G401 (cell line): ENCODE measurements around the gene WFIKKN1. TPM values are rescaled to one million over a fixed set of nuclear protein-coding genes. Genes with fewer than 3 reads are reported as not detected.

Experiments used
- DNase-seq: peaks from one replicate; pipeline ENCODE4 v3.0.0-alpha.2; 2015; ENCODE audit warnings: low spot score
- in situ Hi-C: cut with HindIII; loops from 2 replicates; pipeline ENCODE4 v1.10.0; 2016; ENCODE audit warnings: low sequenced_read_pairs, mixed read lengths
- total RNA-seq: library from RNA; depleted of rRNA; stranded (reverse); fragments of >200 nt; shearing (Covaris generic); gene quantifications from 2 replicates; pipeline ENCODE4 v1.2.3, GENCODE V29; 2014

Gene WFIKKN1
- total RNA-seq, 1 experiment from 2014 or later: 44.6 TPM

- in situ Hi-C loops: no loop called here
- DNase-seq: peak; percentile 92
These were observed 37.2 kb downstream of the WFIKKN1 start, which contains the start of gene RHOT2 for GRCh38 chr16:667780-668518. Gene RHOT2, plus strand, starts transcription at chr16:668132. Its CDS starts 68 bp downstream, at chr16:668200.

GRCh38 chr16:668519-669171 lies 37.9 kb downstream of the WFIKKN1 start:
- in situ Hi-C loops: no loop called here
- no peak for DNase-seq

- DNase-seq: no peak
- in situ Hi-C loops: no loop called here
These were observed 38.9 kb downstream of the WFIKKN1 start for GRCh38 chr16:669666-670065.

- no peak for DNase-seq
- in situ Hi-C loops: no loop called here
These were observed 39.9 kb downstream of the WFIKKN1 start for GRCh38 chr16:670485-671352.

- no peak for DNase-seq
- in situ Hi-C loops: no loop called here
These were observed 40.8 kb downstream of the WFIKKN1 start for GRCh38 chr16:671353-672131.

- no peak for DNase-seq
- in situ Hi-C loops: no loop called here
These were observed 41.6 kb downstream of the WFIKKN1 start for GRCh38 chr16:672371-672770.

GRCh38 chr16:672851-673250 lies 42.1 kb downstream of the WFIKKN1 start:
- no peak for DNase-seq
- in situ Hi-C loops: no loop called here

- DNase-seq: no peak
- in situ Hi-C loops: no loop called here
These were observed 42.7 kb downstream of the WFIKKN1 start for GRCh38 chr16:673399-673991.

GRCh38 chr16:674214-674881 lies 43.6 kb downstream of the WFIKKN1 start:
- no peak for DNase-seq
- in situ Hi-C loops: no loop called here

- in situ Hi-C loops: no loop called here
- DNase-seq: peak; percentile 37
These were observed 44.4 kb downstream of the WFIKKN1 start, which contains the start of gene RHBDL1 for GRCh38 chr16:674968-675883. Gene RHBDL1, plus strand, starts transcription at chr16:675671. Its CDS starts 120 bp downstream, at chr16:675791.

GRCh38 chr16:675884-676564 lies 45.2 kb downstream of the WFIKKN1 start:
- DNase-seq: no peak
- in situ Hi-C loops: no loop called here

- in situ Hi-C loops: no loop called here
- DNase-seq: no peak
These were observed 45.7 kb downstream of the WFIKKN1 start for GRCh38 chr16:676565-676902.

GRCh38 chr16:676913-677312 lies 46.1 kb downstream of the WFIKKN1 start:
- no peak for DNase-seq
- in situ Hi-C loops: no loop called here

- in situ Hi-C loops: no loop called here
- no peak for DNase-seq
These were observed 46.8 kb downstream of the WFIKKN1 start for GRCh38 chr16:677316-678190.

GRCh38 chr16:678209-678857 lies 47.5 kb downstream of the WFIKKN1 start:
- DNase-seq: peak; percentile 78
- in situ Hi-C loops: no loop called here
